CD4-positive, alpha-beta T cell treated with Interferon alpha-2 for 1 hour (primary cell): ENCODE results near the gene LDB3.

Source experiments
- DNase-seq, 2 donors: peaks; one replicate each; pipeline ENCODE4 v3.0.0-alpha.2; 2020 to 2022

Gene LDB3

DNA sequence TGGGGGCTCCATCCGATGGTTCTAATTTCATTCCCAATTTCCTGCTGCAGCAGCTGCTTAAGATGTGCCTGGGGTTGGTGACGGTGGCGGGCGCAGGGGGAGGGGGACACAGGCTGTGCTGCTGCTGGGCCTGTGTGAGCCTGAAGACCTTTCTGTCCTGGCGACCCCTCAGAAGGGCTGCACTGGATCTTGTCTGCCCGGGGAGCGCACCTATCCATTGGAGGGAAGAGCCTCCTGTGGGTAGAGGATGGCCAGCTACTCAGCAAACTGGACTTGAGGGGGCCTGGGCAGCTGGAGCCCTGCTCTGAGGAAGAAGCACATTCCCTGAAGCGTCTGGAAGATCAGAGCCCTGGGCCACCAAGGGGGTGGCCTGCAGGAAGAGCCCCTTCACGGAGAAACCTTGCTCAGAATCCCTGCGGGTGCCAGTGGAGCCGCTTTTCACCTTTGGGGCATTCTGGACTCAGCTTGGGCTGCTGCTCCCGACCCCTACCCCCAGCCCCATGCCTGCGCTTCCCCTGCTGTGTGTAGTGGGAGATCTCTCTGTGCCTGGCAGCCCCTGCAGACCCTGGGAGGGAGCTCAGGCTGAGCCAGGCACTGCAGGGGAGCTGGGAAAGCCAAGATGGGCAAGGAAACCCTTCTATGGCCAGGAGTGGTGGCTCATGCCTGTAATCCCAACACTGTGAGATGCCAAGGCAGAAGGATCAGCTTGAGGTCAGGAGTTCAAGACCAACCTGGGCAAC, 17.8 kb downstream of the LDB3 start:
- DNase-seq: no peak

DNA sequence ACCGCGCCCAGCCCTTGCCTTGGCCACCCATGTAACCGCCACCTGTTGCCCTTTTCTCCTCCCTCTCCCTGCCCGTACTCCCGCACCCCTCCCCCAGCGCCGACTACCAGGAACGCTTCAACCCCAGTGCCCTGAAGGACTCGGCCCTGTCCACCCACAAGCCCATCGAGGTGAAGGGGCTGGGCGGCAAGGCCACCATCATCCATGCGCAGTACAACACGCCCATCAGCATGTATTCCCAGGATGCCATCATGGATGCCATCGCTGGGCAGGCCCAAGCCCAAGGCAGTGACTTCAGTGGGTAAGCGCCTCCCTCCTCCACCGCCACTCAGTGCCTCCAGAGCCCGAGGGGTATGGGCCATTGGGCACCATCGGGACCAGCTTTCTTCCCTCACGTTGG, 18.7 kb downstream of the LDB3 start:
- DNase-seq: no peak

DNA sequence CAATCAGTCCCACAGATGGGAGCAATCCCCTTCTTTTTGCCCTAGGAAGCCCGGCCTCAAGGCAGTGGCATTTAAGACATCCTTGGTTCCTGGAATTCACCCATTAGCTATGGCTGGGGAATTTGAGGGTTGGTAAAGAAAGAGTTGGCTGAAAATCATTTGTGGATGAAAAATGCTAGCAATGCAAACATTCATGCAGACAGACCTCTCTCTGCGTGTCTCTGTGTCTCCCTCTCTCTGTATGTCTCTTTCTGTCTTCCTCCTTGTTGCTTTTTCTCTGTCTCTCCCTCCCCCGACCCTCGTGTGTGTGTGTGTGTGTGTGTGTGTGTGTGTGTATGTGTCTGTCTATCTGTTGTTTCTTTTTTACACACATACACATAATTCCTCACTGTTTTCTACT, 19.4 kb downstream of the LDB3 start:
- DNase-seq: no peak

DNA sequence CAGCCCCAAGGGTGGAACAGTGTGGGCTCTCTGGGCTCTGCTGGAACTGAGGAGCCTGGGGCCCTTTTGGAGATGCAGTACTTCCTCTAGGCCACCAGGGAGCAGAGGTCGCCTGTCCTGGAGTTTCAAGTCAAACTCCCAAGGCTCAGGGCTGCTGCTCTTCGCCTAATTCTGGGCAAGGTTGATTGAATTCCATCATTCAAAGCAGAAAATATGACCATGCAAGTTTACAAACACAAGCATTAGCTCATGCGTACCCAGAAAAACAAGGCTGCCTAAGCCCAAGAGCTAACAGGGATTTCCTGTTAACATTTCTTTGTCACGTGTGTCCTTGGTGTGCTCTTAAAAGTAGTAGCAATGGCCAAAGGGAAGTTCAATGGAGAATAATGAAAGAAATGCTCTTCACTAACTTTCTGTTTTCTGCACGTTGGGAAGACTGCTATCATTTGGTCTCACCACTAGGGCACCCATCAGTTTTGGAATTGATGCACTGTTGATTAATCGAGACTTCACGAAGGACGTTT, 20.1 kb downstream of the LDB3 start:
- peak; percentile 46 to 65 for DNase-seq

DNA sequence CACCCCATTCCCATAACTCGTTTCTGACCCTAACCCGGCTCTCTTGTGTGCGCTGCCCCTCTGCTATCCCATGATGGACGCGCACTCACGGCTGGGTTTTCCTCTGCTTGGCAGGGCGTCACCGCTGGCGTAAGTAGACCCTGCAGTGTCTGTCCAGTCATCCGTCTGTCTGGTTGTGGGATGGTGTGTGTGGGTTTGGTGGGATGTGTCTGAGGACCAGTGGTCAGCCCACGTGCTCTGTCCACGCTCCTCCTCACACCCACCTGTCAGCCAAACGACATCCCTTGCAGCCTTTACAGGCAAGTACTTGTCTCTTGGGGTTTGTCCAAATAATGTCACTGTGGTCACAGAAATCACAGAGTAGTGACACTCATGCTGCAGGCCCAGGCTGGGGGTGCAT, 20.8 kb downstream of the LDB3 start:
- no peak for DNase-seq

DNA sequence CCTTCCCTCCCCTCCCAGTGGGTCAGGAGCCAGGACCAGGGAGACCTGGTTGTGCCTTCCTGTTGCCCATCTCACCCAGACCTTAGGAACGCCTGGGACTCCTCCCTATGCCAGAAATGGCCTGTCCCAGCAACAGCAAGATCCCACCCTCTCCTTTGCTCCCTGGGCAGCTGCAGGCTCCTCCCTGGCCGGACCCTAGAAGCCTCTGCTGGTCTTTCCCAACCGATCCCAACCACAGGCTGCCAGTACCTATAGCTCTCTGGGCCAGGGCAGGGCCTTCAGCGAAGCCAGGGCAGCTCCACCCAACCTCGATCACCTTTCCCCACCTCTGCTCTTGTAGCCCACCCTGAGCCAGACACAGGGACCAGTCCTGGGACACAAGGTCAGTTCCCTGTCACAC, 21.9 kb downstream of the LDB3 start:
- DNase-seq: no peak

DNA sequence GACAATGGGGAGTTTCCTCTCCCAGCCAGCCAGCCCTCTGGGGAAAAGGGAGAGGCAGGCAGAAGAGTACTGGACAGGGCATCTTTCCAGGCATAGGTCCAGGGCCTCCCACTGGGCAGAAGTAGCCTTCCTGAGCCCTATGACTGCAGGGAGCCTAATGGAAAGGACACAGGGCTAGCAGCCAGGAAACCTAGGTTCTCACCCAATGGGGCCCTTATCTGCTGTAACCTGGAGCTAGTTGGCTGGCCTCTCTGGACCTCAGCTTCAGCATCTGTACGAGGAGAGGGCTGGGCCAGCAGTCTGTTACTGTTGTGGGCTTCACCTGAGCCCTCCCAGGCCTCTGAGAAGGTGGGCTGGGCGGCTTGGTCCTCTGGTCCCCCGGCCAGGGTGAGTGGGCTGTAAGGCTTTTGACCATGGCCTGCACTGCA, 22.4 kb downstream of the LDB3 start:
- DNase-seq: no peak

DNA sequence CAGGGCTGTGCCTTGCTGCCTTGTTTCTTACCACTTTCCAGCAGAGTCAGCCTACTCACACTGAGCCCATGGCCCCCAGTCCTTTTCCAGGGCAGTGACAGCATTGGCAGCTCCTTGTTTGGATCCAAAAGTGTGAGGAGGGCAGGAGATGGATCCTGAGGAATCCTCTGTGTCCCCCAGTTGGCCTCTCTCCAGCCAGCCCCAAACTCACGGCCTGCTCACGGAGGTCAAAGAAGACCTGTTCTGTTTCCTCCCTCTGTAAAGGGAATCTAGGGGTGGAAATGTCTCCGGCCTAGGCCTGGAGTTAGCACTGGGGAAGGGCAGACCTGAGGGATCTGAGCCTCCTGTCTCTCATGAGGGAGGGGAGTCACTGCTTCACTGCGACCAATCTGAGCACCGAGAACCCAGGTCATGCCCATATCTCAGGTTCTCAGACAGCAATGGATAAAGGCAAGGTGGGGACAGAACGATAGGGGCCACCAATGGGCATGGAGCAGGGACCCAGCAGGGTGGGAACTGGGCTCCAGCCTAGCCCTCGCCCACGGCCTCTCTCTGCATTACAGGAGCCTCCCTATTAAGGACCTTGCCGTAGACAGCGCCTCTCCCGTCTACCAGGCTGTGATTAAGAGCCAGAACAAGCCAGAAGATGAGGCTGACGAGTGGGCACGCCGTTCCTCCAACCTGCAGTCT, 23.2 kb downstream of the LDB3 start:
- no peak for DNase-seq

DNA sequence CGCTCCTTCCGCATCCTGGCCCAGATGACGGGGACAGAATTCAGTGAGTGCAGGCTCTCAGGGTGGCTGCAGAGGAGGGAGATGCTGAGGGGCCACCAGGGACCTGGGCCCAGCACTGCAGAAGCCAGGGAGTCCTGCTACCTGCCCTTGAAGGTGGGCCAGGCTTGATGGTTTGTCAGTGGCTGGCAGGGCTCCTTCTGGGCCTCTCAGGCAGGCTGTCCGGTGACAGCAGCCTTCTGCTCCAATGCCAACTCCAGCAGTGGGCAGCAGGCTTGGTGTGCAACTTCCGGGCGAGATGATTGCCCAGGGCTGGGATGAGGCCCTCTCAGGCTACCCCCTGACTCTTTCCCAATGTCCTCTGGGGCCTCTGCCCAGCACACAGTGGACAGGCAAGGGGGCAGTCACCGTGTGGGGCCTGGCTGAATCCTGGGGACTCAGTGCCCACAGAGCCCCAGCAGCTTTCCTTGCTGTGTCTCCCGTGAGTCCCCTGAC, 23.8 kb downstream of the LDB3 start:
- DNase-seq: no peak

DNA sequence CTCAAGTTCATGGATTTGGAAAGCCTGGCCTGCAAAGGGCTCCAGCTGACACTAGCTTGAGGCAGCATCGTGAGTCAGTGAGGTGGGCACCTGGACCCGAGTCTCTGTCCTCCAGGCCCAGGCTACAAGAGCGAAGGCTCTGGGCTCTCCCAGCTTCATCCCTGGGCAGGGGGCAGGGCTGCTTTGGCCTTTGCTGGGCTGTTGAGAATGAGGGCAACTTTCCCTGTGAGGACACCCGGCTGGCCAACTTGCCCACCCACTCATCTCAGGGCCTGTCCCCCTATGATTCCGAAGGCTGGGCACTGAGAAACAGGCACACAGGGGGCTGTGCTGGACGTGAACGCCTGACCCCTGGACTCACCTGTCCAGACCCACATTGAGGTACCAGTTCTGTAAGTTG, 24.4 kb downstream of the LDB3 start:
- DNase-seq: no peak

DNA sequence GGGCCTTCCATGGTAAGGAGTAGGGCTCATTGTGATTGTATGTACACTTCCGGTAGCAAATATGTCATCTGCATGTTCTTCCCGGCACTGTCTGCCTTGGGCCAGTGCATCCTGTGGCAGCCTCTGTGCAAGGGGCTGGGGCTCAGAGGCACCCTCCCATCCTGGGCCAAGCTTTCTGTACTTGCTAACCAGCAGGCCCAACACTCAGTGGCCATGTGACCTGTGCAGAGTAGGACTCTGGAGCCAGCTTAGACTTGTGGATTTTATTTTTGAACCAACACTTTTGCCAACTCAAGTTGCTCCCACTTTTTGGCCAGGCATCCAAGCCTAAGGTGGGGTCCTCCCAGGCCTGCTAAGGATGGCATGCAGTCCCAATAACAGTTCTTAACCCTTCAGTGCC, 25.0 kb downstream of the LDB3 start:
- DNase-seq: no peak

DNA sequence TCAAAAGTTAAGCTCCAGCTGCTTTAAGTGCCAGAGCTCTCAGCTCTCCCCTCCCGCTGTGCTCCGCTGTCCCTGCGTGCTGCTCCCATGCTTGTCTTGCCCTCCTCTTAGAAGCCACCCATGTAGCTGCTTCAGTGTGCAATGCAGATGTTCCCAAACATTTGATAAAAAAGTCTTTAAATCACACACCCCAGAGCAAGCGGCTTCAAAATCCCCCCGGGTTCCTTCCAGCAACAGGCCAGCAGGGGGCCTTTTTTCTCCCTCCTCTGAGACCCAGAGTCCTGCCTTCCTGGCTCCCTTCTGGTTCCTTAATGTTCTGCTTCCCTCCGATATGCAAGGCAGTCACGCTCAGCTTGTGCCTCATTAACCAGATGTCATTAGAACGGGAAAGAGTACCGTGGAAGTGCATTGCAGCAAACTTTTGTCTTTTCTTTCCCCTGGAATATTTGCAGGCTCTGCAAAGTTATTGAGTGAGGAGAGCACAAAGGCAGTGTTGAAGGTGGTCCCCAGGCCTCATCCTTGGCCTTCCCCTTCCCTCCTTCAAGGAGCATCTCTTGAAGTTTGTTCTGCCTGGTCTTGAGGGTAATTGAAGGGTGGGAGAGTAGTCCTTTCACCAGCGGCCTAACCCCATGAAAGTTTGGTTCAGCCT, 25.5 kb downstream of the LDB3 start:
- DNase-seq: peak; percentile 10 to 39

DNA sequence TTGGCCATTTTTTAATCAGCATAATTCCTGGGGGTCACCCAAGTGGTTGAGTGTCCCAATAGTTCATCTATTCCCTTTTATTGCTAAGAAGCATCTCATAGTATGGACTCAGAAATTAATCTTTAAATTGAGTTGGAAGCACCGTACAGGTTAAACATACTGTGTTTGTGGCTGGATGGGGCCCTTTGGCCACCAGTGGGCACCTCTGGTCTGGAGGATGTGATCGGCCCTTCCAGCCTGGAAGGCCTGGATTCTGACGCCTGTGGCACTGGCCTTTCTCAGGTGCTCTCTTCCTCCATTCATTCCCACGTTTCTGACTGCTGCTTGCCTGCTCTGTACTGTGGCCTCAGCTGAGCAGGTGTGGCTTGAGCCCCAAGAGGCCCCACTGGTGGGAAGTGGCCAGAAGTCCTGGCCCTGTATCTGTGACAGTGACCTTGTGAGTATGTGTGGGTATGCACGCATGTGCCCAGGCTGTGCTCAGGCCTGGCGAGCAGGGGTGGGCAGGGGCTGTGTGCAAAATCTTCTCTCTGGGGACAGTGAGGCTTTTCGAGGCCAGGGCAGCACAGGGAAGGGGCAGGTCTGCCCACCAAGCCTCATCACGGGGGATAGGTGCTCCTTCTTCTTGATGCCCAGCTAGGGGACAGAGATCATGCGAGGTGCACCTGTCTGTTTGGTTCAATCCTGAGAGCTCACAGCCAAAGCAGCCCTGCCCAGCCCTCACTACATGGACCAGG, 30.1 kb downstream of the LDB3 start:
- no peak for DNase-seq

DNA sequence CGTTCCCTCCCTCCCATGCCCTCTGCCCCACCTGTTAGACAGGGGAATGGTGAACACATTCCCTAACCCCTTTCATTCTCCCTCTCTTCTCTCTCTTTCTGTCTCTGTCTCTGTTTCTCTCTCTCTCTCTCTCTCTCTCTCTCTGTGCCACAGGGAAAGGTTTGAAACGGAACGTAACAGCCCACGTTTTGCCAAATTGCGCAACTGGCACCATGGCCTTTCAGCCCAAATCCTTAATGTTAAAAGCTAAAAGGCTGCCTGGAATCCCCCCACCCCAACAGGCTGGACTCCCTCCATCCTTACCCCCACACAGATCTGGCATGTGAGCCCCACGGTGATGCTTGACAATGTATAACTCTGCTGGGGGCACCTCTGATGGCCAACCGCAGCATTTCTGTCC, 30.8 kb downstream of the LDB3 start:
- no peak for DNase-seq

DNA sequence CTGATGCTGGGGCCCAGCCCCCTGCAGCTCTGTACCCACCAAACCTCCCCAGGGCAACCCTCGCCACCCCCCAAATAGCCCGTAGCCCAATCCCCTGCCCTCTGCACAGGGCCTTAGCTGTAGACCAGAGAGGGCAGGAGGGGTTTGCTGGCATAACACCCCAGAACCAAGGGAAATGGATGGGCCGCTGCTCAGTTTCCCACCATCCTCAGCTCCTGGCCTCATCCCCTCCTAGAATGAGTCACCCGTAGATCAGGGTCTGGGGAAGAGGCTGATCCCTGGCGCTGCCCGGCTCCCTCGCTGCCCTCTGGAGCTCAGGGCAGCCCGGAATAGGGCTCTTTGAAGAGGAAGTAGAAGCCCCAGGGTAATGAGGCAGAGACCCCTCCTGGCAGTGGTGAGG, 31.2 kb downstream of the LDB3 start:
- DNase-seq: no peak

DNA sequence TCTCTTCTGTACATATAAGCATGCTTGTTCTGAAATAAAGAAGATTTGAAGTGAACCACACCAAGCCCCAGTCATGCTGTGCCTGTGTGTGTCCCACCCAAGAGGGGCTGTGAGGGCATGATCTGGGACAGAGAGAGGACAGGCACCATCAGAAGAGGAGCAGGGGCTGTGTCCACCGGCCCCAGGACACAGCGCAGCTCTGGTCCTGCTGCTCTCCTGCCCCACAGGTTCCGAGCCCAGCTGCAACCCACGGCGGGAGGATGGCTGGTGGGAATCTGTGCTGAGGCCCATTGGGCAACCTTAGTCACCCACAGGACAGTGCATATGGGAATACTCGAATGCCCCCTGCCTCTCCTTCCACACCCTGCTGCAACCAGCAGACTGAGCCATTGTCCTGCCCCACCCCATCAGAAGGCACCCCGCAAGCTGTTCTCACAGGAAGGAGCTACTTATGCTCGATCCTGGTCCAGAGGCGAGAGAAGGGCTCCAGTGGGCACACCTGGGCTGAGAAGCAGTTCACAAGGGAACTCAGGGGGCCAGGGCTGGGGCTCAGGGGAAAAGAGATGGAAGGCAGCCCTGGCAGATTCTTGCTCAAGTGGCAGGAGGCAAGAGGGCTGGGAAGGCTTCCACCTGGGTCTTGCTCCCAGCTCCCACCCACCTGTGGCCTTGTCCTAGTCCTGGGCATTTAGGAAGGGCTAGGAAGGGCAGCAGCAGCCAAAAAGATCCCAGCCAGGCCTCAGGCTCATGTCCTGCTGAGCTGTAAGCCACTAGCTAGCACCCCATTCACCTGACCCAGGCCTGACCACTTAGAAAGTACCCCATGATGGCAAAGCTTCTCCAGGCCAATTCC, 31.9 kb downstream of the LDB3 start:
- no peak for DNase-seq

DNA sequence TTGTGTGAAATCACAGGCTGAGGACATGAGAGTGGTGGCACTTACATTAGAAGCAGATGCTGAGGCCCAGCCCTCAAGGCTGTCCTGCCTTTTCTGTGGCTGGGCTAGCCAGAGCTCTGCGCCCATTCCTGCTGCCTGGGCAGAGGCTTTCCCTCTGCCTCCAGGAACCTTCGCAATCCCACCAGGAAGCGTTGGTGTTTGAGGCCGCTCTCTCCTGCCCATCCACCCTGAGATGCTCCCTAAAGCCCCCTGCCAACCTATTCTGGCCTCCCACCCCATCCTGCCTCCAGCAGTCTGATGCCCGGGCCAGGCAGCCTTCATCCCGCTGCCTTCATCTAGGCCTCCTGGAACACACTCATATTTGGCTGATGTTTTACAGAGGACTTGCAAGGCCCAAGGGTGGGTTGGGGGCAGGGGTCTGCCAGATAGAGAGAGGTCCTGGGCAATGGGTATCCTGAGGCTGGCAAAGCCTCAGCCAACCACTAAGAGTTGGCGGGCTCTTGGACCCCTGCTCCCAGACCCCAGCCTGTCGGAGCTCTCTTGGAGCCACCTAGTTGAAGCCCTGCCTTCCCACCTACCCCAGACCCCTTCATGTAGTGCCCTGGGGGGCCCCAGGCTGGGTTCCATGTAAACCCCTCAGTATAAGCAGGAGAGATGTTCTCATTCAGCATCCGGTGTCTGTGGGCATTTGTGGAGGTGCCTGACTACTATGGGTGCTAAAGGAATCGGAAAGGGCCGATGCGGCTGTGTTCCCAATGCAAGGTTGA, 32.7 kb downstream of the LDB3 start:
- no peak for DNase-seq

DNA sequence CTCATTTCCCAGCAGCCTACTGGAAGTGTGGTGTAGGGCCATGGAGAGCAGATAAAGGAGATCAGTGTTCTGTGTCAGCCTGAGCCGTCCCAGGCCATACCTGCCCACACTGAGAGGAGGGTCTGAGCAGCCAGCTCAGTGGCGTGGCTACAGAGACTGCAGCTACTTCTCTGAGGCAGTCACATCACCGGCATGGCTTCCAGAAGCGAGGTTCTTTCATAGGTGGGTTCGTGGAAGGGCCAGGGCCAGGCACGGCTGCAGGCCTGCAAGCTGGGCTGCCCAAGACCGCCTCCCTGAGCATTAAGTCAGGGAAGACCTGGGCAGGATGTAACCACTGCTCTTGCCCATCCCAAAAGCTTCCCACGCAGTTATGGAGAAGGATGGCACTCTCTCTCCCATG, 34.9 kb downstream of the LDB3 start:
- DNase-seq: no peak

DNA sequence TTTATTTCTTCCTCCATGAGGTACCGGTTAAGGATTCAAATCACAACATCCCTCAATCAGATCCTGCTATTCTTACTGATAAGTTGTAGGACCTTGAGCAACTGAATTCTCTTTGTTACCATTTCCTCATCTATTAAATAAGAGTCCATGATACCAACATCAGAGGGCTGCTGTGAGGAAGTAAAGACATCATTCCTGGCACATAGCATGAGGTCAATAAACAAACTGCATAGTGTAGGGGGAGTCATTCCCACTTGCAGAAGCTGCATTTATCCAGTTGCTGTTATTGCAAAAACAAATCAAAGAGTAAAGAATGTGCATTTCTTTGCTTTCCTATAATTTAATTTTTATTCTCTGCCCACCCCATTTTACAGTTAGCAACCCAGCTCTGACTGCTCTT, 36.8 kb downstream of the LDB3 start:
- DNase-seq: no peak

DNA sequence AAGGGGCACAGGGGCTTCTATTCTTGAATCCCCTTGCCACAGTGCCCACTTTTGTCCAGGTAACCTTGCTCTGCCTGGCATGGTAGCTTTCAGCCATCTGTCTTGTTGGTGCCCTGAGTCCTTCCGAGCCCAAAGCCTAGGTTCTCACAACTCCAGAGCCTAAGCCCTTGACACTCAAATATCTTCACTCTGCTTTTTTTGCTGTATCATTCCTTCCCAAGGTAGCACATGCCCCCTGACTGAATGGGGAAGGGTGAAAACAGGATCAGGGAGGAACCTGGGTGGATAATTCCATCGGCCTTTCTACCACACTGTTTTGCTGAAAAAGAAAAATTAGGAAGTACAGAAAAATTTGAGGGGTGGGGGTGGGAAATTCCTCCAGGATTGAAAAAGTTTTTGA, 37.6 kb downstream of the LDB3 start:
- no peak for DNase-seq

DNA sequence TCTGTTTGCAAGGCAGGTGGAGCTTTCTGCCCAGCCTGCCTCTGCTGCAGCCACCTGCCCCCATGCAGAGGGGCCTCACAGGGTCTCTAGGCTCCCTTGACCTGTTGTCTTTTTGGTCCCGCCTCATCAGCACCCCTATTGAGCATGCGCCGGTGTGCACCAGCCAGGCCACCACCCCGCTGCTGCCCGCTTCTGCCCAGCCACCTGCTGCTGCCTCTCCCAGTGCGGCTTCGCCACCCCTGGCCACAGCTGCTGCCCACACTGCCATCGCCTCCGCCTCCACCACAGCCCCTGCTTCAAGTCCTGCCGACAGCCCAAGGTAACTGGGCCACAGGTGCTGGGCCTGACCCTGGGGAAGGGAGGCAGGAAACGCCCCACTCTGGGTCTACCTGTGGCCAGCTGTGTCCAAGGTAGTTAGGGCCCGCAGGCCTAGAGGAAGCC, 38.1 kb downstream of the LDB3 start:
- DNase-seq: no peak
